Heart left ventricle (tissue), 16 donors: ENCODE measurements around the gene ZMAT5. TPM values are rescaled to one million over a fixed set of nuclear protein-coding genes. Genes with fewer than 3 reads are reported as not detected.
A peak's percentile ranks its signal among the peaks of the same experiment; 100 is the strongest.

Source experiments
- ATAC-seq, 4 donors: fragments of 200-7000 bp; cut with Tn5 transposase; one replicate each; pipeline ENCODE4 v1.9.1; 2020 to 2022; ENCODE audit warnings: moderate library complexity in 4 of 4, mild to moderate bottlenecking in 3 of 4, moderate number of reproducible peaks in 1 of 4
- DNase-seq, 5 donors: peaks; one replicate each; pipeline ENCODE4 v3.0.0-alpha.2; 2020
- H3K27ac ChIP-seq, 12 donors: fragments of 200-600 bp; sonication (generic) in 4 of 12; one replicate each; pipeline versions ENCODE4 v1.5.0 to v1.8.0; 2016 to 2022; ENCODE audit warnings: mild to moderate bottlenecking in 2 of 12
- H3K27me3 ChIP-seq, 9 donors: fragments of 200-600 bp; sonication (generic) in 2 of 9; one replicate each; pipeline versions ENCODE4 v1.5.1 to v1.8.0; 2016 to 2022; ENCODE audit warnings: mild to moderate bottlenecking in 3 of 9
- H3K36me3 ChIP-seq, 9 donors: fragments of 200-600 bp; sonication (generic) in 2 of 9; one replicate each; pipeline versions ENCODE4 v1.5.0 to v1.8.0; 2018 to 2022; ENCODE audit warnings: mild to moderate bottlenecking in 2 of 9
- H3K4me1 ChIP-seq, 12 donors: fragments of 200-600 bp; sonication (generic) in 4 of 12; one replicate each; pipeline versions ENCODE4 v1.5.0 to v1.8.0; 2016 to 2022; ENCODE audit warnings: mild to moderate bottlenecking in 3 of 12
- H3K4me3 ChIP-seq, 12 donors: fragments of 200-600 bp; sonication (generic) in 4 of 12; one replicate each; pipeline versions ENCODE4 v1.5.0 to v1.8.0; 2017 to 2022; ENCODE audit warnings: mild to moderate bottlenecking in 9 of 12, moderate library complexity in 4 of 12
- H3K9me3 ChIP-seq, 12 donors: fragments of 200-600 bp; sonication (generic) in 4 of 12; one replicate each; pipeline versions ENCODE4 v1.5.0 to v1.8.0; 2016 to 2022; ENCODE audit warnings: mild to moderate bottlenecking in 1 of 12
- CTCF ChIP-seq, 12 donors: fragments of 200-600 bp; sonication (generic) in 4 of 12; IDR thresholded peaks; one replicate each; pipeline versions ENCODE4 v1.5.0 to v1.8.0; 2018 to 2022; ENCODE audit warnings: antibody characterized with exemption in 12 of 12, mild to moderate bottlenecking in 5 of 12
- POLR2A ChIP-seq, 2 donors: fragments of 450-650 bp; IDR thresholded peaks; one replicate each; pipeline ENCODE4 v1.6.1; 2017; ENCODE audit warnings: antibody characterized with exemption in 2 of 2, mild to moderate bottlenecking in 2 of 2, moderate library complexity in 2 of 2
- WGBS, 4 donors: extraction: QIAGEN DNeasy Blood & Tissue Kit in 2 of 4; methylation state at CpG; one replicate each; pipeline versions ENCODE4 v1.1.5 to v1.1.7; 2013 to 2018; 5-methylcytosine and 5-hydroxymethylcytosine counted together
- intact Hi-C, 10 donors: fragments of 100-400 bp; cut with DNase I; formaldehyde crosslinking; loops; one replicate each; pipeline versions ENCODE4 v1.11.1 to v1.14.2; 2022
- polyA plus RNA-seq, 2 donors: library from polyadenylated mRNA; stranded (reverse); fragments of 200-250 nt; gene quantifications; one replicate each; pipeline ENCODE4 v1.2.3, GENCODE V29; 2013
- total RNA-seq, 9 donors: library from RNA; depleted of rRNA in 2 of 9; stranded (reverse); fragments of >200 nt in 2 of 9; fragmentation: NEBNext Ultra II Directional in 3 of 9; extraction: Animal tissue kit (Norgen Biotek cat#: 25700) in 3 of 9; gene quantifications; one replicate each; pipeline versions ENCODE4 v1.1.0 to v1.2.4, GENCODE V29; 2016 to 2023
- donor health status: ischemic (EF 13 %, LVEDD 7.1; RV severe dilation, severe dysfunction).
- donor health status: healthy with polysubstance abuse.
- donor health status: DM: no; HTN: yes; CAD: no.
- donor health status: DM: no; HTN: no; CAD: no.
- donor health status: ischemic (EF 25% LVEDD 6.9; RV normal size, moderate dysfunction).
- donor health status: ischemic (EF 25% LVEDD 5.7; RV mildly dilated, moderate dysfunction).
- donor health status: healthy.
- donor health status: DM: yes; HTN: yes; CAD: no.
- donor health status: ischemic (EF 35%, LVEDD 5.7; RV mildly dilated, moderate dysfunction).
- donor health status: nonischemic (EF 11% LVEDD 7.7; RV severe dilation, severe dysfunction).
- donor health status: DM: yes; HTN: yes; CAD: no.
- donor health status: PGD.
- donor health status: ischemic (EF 29% LVEDD 5.4; RV normal size, mild dysfunction).
- donor health status: nonischemic (EF 23%, LVEDD 6.1; RV moderate dilation, normal function).

ZMAT5 gene
- total and polyA plus RNA-seq, 11 donors = 19.4 to 37.2 (median 22.7) TPM

- TF ChIP-seq POLR2A (IDR thresholded peaks at IDR 0.05) (no peak), CTCF (IDR thresholded peaks at IDR 0.05) (no peak)
- H3K27ac ChIP-seq = no peak overlapping the region
- ATAC-seq (no peak), DNase-seq (no peak)
- 68 to 79% (median 78%) methylated on average over 5 of the region's 5 CpGs for WGBS, 4 donors
- no peak overlapping the region for H3K4me3 ChIP-seq
- peaks cover 0 to 44% (median 38%) of the 10 kb centered on the region in 9 donors for H3K36me3 ChIP-seq
- intact Hi-C loops = no loop called here
- no peaks in the 10 kb centered on the region for H3K9me3 ChIP-seq
- H3K27me3 ChIP-seq = no peaks in the 10 kb centered on the region
- peaks cover 0 to 37% (median 22%) of the 10 kb centered on the region in 12 donors for H3K4me1 ChIP-seq
Observed at GRCh38 chr22:29786031-29786430, 19.2 kb upstream of the ZMAT5 start.

- ATAC-seq (no peak), DNase-seq (no peak)
- intact Hi-C loops = loop anchor here in 3 of 10 donors (5.0 kb wide), 2 partner anchors 33 to 48 kb away; no protein-coding TSS in a partner anchor
Observed at GRCh38 chr22:29784451-29785361, 17.9 kb upstream of the ZMAT5 start.

GRCh38 chr22:29782061-29782845 is 15.4 kb upstream of the ZMAT5 start:
- Histone ChIP-seq H3K36me3 (peaks cover 0 to 7% (median under 1%) of the 10 kb centered on the region in 9 donors), H3K9me3 (no peaks in the 10 kb centered on the region), H3K4me1 (peaks cover 0 to 53% (median 32%) of the 10 kb centered on the region in 12 donors), H3K4me3 (no peak overlapping the region), H3K27me3 (no peaks in the 10 kb centered on the region), H3K27ac (peak overlapping the region; percentile 55 to 89 (median 76))
- intact Hi-C loops = loop anchor here in 3 of 10 donors (5.0 kb wide), 2 partner anchors 35 to 50 kb away; no protein-coding TSS in a partner anchor
- DNase-seq (peak; percentile 72 to 85 (median 75)), ATAC-seq (peak; percentile 74 to 87 (median 82))
- 29 to 77% (median 65%) methylated on average over 4 to 7 of the region's 7 CpGs for WGBS, 4 donors
- TF ChIP-seq POLR2A (IDR thresholded peaks at IDR 0.05) = no peak
- TF ChIP-seq CTCF (IDR thresholded peaks at IDR 0.05) = no peak

More at GRCh38 chr22:29784451-29785361, 17.9 kb upstream of the ZMAT5 start:
- Histone ChIP-seq H3K27ac (peak overlapping the region in 7 of 12 donors; percentile 3 to 73 (median 44)), H3K9me3 (no peaks in the 10 kb centered on the region), H3K36me3 (peaks cover 0 to 31% (median 25%) of the 10 kb centered on the region in 9 donors), H3K4me1 (peaks cover 0 to 47% (median 29%) of the 10 kb centered on the region in 12 donors), H3K27me3 (no peaks in the 10 kb centered on the region), H3K4me3 (no peak overlapping the region)
- TF ChIP-seq CTCF (IDR thresholded peaks at IDR 0.05) (no peak), POLR2A (IDR thresholded peaks at IDR 0.05) (no peak)
- WGBS, 4 donors = 44 to 59% (median 46%) methylated on average over 9 of the region's 9 CpGs
